Parathyroid adenoma (tissue), 2 donors: ENCODE data around the gene GDF10.

Experiments used
- H2AFZ ChIP-seq: fragments of 300-600 bp; sonication (generic); one replicate; pipeline ENCODE4 v1.7.0; 2017; ENCODE audit warnings: antibody characterized with exemption, mild to moderate bottlenecking
- H3K27ac ChIP-seq: fragments of 300-600 bp; sonication (generic); one replicate; pipeline ENCODE4 v1.7.0; 2017
- H3K27me3 ChIP-seq: fragments of 300-600 bp; sonication (generic); one replicate; pipeline ENCODE4 v1.7.0; 2017; ENCODE audit warnings: low read length; ENCODE audit not compliant: control insufficient read depth, insufficient read depth
- H3K36me3 ChIP-seq: fragments of 300-600 bp; sonication (generic); one replicate; pipeline ENCODE4 v1.7.0; 2017; ENCODE audit warnings: low read length; ENCODE audit not compliant: control insufficient read depth, insufficient read depth
- H3K4me1 ChIP-seq: fragments of 300-600 bp; sonication (generic); one replicate; pipeline ENCODE4 v1.7.0; 2017; ENCODE audit warnings: control low read depth
- H3K4me2 ChIP-seq: fragments of 300-600 bp; sonication (generic); one replicate; pipeline ENCODE4 v1.7.0; 2017; ENCODE audit warnings: low read length
- H3K4me3 ChIP-seq: fragments of 300-600 bp; sonication (generic); one replicate; pipeline ENCODE4 v1.7.0; 2017; ENCODE audit warnings: low read depth, low read length
- H3K79me2 ChIP-seq: fragments of 300-600 bp; sonication (generic); one replicate; pipeline ENCODE4 v1.7.0; 2017; ENCODE audit warnings: control low read depth
- H3K9ac ChIP-seq: fragments of 300-600 bp; sonication (generic); one replicate; pipeline ENCODE4 v1.7.0; 2017; ENCODE audit warnings: mild to moderate bottlenecking
- H3K9me3 ChIP-seq: fragments of 300-600 bp; sonication (generic); one replicate; pipeline ENCODE4 v1.7.0; 2017; ENCODE audit warnings: low read length; ENCODE audit not compliant: control insufficient read depth
- TF ChIP-seq, protein P1 (sequence below): fragments of 300-600 bp; sonication (generic); IDR thresholded peaks from one replicate; pipeline ENCODE4 v1.7.0; 2017; ENCODE audit warnings: antibody characterized with exemption, mild to moderate bottlenecking
- donor health status: primary hyperparathyroidism.

Gene GDF10

DNA sequence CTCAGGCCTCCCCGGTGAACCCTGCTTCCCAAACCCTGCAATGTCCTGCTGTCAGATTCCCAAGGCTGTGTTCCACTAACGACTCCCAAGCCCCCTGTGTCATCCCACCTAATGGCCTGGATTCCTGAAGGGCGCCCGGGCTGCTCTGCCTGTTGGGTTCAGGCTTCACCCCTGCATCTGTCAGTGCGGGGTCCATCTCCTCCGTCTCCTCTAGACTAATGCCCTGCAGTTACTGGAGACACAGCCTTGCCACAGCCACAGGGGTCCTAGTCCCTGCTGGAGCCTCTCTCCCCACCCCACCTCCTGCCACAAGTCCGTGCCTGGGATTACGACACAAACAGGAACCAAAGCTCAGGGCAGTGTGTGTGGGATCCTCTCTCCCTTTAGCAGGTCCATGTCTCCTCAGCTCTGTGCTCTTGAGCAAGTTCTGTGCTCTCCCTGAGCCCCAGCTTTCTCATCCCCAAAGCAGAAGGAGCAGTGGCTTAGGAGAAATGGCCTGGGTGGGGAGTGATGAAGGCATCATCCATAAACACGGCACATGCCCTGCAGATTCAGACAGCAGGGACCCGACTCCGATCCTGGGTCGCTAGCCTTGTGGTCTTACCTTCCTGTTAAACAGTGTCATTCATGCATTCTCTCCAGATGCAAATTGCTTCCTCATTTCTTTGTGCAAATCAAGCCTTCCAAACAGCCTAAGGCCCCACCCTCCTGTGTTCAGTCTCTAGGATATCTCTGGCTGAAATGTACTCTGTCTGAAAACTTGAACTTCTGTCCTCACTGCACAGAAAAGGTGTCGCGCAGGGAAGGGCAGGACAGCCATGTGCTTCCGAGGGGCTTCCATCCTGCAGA lies 40.0 kb downstream of the GDF10 start:
- no peaks in the 10 kb centered on the region for H3K4me1 ChIP-seq
- H3K36me3 ChIP-seq = no peaks in the 10 kb centered on the region
- H3K9me3 ChIP-seq = no peaks in the 10 kb centered on the region
- H2AFZ ChIP-seq = no peak overlapping the region
- no peak overlapping the region for H3K27ac ChIP-seq
- H3K9ac ChIP-seq = no peak overlapping the region
- H3K27me3 ChIP-seq = no peaks in the 10 kb centered on the region
- no peaks in the 10 kb centered on the region for H3K79me2 ChIP-seq
- TF ChIP-seq, protein P1, sequence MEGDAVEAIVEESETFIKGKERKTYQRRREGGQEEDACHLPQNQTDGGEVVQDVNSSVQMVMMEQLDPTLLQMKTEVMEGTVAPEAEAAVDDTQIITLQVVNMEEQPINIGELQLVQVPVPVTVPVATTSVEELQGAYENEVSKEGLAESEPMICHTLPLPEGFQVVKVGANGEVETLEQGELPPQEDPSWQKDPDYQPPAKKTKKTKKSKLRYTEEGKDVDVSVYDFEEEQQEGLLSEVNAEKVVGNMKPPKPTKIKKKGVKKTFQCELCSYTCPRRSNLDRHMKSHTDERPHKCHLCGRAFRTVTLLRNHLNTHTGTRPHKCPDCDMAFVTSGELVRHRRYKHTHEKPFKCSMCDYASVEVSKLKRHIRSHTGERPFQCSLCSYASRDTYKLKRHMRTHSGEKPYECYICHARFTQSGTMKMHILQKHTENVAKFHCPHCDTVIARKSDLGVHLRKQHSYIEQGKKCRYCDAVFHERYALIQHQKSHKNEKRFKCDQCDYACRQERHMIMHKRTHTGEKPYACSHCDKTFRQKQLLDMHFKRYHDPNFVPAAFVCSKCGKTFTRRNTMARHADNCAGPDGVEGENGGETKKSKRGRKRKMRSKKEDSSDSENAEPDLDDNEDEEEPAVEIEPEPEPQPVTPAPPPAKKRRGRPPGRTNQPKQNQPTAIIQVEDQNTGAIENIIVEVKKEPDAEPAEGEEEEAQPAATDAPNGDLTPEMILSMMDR = no peak
- H3K4me3 ChIP-seq = no peak overlapping the region
- no peak overlapping the region for H3K4me2 ChIP-seq

DNA sequence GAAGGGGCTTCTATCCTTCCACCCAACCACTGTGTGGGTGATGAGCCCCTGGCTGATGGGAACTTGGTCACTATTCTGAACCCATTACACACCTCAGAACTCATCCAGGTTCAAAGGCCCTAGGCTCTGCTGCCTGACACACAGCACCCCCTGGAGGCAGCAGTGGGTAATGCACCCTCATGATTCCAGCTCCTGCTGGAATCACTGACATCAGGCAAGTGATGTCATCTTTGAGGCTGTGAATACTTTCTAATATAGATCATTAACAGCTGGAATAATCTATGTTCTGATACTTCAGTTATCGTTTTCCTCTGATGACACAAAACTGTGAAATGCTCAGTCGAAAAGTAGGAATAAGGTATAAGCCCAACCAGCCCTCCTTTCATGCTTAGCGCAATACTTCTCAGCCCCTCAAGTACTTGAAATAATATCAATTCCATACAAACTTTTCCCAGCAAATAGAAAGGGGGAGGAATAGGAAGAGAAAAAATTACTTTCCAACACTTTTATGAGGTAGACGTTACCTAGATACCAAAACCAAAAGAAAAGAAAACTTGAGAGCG lies 40.7 kb downstream of the GDF10 start:
- Histone ChIP-seq H3K9me3 (no peaks in the 10 kb centered on the region), H2AFZ (no peak overlapping the region), H3K4me1 (no peaks in the 10 kb centered on the region), H3K79me2 (no peaks in the 10 kb centered on the region), H3K27ac (no peak overlapping the region), H3K4me3 (no peak overlapping the region), H3K9ac (no peak overlapping the region), H3K27me3 (no peaks in the 10 kb centered on the region), H3K4me2 (no peak overlapping the region), H3K36me3 (no peaks in the 10 kb centered on the region)
- TF ChIP-seq, protein P1 = peak; percentile 85

DNA sequence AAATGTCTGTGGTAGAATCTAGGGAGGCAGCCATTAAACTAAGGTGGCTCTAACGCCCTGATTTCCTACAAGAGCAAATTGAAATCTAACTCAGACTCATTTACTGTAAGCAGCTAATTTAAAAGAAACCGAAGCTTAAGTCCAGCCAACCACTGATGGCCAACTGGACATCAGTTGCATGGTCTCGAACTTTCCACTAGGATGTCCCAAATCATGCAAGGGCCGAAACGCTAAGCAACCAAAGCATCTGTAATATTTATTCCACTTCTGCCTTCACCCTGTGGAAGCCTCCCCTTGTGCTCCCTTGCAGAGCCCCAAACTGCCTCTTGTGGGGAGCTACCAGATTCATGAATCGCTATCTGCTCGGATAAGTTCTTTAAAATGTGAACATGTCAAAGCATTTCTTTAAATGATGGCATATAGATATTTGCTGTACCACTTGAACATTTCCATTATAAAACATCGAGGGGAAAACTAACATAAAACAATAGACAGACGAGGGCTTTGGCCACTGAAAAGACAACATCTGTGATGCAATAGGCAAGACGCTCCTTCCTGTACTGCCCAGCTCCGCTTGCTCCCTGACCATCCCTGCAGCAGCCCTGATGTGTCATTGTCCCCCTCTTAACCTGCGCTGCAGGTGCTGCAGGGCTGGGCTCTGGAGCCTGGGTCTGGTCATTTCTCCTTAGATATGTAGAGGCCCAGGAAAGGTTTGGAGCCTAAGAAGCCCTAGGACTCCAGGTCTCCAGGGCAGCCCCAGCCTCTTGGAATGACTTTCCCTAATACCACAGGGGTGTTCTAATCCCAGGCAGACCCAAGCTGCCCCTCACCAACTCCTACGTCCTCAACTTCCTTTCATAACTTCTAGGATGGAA lies 45.2 kb downstream of the GDF10 start:
- Histone ChIP-seq H3K9ac (no peak overlapping the region), H3K4me1 (no peaks in the 10 kb centered on the region), H3K27me3 (no peaks in the 10 kb centered on the region), H3K36me3 (no peaks in the 10 kb centered on the region), H3K27ac (no peak overlapping the region), H3K9me3 (no peaks in the 10 kb centered on the region), H3K4me2 (no peak overlapping the region), H3K79me2 (no peaks in the 10 kb centered on the region), H3K4me3 (no peak overlapping the region), H2AFZ (no peak overlapping the region)
- TF ChIP-seq, protein P1 = no peak

DNA sequence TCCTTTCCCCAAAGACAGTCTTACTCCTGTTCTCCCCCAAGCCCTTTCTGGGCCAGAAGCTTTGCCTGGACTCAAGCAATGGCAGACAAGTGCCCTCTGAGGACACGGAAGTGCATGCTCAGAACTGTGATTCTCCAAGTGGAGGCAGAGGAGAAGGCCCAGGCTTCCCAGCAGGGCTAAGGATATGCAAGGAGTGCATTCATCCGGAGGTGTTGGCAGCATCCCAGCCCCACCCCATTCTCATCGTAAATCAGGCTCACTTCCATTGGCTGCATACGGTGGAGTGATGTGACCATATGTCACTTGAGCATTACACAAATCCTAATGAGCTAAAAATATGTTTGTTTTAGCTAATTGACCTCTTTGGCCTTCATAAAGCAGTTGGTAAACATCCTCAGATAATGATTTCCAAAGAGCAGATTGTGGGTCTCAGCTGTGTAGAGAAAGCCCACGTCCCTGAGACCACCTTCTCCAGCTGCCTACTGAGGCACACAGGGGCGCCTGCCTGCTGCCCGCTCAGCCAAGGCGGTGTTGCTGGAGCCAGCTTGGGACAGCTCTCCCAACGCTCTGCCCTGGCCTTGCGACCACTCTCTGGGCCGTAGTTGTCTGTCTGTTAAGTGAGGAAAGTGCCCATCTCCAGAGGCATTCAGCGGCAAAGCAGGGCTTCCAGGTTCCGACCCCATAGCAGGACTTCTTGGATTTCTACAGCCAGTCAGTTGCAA lies 46.7 kb downstream of the GDF10 start:
- H3K4me2 ChIP-seq = no peak overlapping the region
- H3K9me3 ChIP-seq = no peaks in the 10 kb centered on the region
- no peak overlapping the region for H3K27ac ChIP-seq
- no peak overlapping the region for H2AFZ ChIP-seq
- no peaks in the 10 kb centered on the region for H3K79me2 ChIP-seq
- H3K27me3 ChIP-seq = no peaks in the 10 kb centered on the region
- H3K4me3 ChIP-seq = no peak overlapping the region
- H3K9ac ChIP-seq = no peak overlapping the region
- H3K36me3 ChIP-seq = no peaks in the 10 kb centered on the region
- TF ChIP-seq, protein P1 = no peak
- no peaks in the 10 kb centered on the region for H3K4me1 ChIP-seq
